Myocyte (in vitro differentiated cells): ENCODE results near the gene ACOX3. TPM values are rescaled to one million over a fixed set of nuclear protein-coding genes. Genes with fewer than 3 reads are reported as not detected.
A peak's percentile ranks its signal among the peaks of the same experiment; 100 is the strongest.
"Not testable (repeated sequence)": the region's sequence is repeated elsewhere in the genome, so short reads cannot be mapped to it uniquely, and the experiment has no call there.

Source experiments
- DNase-seq: peaks from one replicate; pipeline ENCODE4 v3.0.0-alpha.2; 2012; ENCODE audit warnings: low read depth
- polyA plus RNA-seq: library from polyadenylated mRNA; unstranded; fragments of >200 nt; gene quantifications from one replicate; pipeline ENCODE4 v1.2.1, GENCODE V29; 2012; ENCODE audit warnings: missing spikeins
- total RNA-seq: library from RNA; depleted of rRNA; stranded (reverse); fragments of >200 nt; gene quantifications from 2 replicates; pipeline ENCODE4 v1.2.3, GENCODE V29; 2014

Gene ACOX3
- total RNA-seq: 24.7 and 31.7 TPM in 2 replicates
- 17.7 TPM for polyA plus RNA-seq

DNA sequence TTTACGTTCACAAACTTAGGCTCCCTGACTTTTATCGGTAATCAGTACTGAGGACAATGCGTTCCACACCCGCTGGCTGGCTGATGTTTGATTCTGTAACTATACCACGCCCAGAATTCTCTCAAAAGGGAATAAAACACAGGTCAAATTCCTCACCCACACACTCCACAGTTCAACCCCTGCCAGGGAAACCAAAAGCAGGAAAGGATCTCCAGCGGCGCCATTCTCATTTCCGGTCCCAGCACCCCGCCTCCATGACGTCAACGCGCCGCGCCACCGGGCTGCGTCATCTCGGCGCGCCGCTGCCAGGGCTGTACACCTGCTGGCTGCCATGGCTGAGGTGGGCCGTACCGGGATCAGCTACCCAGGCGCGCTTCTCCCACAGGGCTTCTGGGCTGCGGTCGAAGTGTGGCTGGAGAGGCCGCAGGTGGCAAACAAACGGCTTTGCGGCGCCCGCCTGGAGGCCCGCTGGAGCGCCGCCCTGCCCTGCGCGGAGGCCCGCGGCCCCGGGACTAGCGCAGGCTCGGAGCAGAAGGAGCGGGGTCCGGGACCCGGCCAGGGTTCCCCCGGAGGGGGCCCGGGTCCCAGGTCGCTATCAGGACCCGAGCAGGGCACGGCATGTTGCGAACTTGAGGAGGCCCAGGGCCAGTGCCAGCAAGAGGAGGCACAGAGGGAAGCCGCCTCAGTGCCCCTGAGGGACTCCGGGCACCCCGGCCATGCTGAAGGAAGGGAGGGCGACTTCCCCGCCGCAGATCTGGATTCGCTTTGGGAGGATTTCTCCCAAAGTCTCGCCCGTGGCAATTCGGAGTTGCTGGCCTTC is at the start of gene ACOX3, which contains the start of gene TRMT44:
ACOX3 (minus strand) TSS at position 232 of the 820 bp plus-strand sequence. CDS start 24,202 bp downstream, outside the sequence.
TRMT44 (plus strand) TSS at position 286 of the 820 bp plus-strand sequence; CDS start at position 332, 46 bp downstream.
- peak; percentile 92 for DNase-seq

DNA sequence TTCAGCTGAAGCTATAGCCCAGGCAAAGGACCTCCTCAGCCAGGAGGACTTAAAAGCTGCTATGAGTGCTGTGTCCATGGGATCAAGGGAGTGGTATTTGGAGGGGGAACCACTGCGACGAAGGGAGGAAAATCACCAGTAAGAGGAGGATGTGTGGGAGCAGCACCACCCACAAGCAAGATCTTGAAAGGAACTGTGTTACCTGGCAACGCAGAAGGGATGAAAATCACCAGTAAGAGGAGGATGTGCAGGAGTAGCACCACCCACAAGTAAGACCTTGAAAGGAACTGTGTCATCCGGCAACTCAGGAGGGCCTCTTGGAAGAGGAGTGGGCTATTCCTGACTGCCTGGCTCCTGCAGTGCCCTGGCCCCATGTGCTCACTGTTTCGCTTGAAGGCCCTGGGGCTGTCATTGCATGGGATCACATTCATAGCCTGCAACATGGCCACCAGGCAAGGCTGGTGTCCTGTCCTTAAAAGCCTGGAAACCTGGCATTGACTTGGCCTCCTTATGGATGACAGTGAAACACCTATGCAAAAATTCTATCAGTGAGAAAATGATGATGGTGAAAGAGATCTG is 48.4 kb upstream of the ACOX3 start:
- DNase-seq: no peak

DNA sequence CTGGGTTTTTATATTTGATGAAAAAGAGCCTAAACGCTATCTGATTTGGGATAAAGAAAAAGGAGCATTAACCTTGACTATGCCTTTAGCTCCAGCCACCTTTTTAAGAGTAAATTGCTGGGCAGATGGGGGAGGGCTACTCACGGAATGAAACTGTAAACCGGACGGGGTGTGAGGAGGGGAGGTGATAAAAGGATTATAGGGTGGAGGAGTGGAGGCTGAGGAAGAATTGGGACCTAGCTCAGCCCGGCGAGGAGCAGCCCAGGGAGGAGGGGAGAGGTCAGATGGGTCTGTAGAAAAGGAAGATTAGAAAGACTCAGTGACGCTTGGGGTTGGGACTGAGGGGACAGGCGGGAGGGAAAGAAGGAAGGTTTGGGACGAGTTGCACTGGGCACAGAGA is 46.1 kb upstream of the ACOX3 start:
- not testable (repeated sequence) for DNase-seq

DNA sequence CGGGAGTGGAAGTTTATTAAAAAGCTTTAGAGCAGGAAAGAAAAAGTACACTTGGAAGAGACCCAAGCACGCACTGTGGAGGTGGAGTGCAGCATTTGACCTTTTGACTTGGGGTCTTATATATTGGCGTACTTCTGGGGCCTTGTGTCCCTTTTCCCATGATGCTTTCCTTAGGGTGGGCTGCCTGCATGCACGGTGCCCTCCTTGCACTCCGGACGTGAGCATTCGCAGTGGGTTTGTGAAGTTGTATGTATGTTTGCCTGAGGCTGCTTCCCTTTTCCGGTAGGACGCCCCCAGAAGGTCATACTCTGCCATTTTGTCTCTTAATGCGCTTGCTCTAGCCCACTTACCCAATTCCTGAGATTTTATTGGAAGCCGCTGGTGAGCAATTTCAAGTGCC is 39.7 kb upstream of the ACOX3 start:
- no peak for DNase-seq

DNA sequence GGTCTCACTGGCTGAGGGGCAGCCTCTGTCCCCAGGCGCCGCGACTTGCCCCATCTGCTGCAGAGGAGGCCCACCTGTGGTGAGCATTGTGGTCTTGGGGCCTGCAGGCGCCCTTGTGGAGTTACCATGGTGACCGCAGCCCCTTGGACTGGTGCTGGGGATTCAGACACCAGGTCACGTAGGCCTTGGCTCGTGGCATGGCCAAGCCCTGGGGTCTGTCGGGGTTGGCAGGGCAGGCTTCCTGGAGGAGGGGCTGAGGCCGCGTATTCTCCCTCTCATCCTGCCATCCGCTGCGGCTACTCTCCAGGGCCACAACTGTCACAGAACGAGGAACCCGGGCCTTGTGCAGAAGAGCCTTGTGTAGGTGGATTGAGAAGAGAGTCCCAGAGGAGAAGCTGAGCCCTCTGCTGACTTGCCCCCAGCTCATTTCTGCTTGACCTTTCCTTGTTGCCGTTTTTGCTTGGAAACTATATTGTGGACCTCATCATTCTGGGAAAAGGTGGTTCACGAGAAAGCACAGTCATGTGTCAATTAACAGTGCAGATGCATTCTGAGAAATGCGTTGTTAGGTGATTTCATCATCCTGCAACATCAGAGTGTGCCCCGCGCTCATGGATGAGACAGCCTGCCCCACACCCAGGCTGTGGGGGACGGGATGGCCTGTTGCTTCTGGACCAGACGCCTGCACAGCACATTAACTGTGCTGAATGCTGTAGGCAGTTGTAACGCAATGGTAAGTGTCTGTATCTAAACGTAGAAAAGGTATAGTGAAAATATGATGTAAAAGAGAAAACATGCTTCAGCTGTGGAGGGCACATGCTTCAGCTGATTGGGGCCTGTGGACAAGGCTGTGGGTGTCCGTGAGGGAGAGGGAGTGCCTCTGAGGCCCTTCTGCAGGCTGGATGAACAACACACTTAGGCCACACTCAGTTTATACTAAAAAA is 38.5 kb upstream of the ACOX3 start:
- no peak for DNase-seq

DNA sequence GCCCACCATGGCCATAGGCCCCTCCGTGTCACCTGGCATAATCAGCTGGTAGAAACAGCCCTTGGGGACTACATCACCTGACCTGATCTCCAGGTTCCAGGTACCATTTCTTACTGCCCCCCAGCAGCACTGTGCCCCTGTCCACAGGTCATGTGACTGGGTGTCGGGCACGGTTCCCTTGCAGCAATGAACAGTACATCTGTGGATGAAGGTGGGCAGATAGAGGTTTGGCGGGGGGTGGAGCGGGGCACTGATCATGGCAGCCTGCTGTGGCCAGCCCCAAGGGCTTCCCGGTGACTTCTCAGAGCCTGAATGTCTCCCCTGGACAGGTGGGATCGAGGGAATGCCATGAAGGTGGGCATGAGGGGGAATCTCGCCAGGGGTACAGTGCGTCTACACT is 37.8 kb upstream of the ACOX3 start:
- DNase-seq: no peak

DNA sequence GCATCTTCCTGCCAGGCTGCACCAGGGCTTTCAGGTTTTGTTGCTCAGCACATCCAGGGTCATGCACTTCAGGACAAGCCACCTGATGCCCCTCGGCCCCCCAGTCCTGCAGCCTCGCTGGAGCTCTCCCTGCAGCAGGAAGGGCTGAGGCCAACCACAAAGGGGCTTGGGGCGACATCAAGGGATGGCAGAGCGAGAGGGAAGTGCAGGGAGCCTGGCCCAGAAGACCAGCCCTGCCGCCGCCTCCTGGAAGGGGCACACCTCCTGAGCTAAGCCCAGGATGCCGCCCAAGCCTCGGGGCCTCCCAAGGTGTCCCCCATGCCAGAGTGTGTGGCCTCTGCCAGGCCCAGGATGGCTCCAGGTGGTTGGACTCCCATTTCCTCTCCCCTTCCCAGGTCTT is 37.2 kb upstream of the ACOX3 start:
- DNase-seq: no peak

DNA sequence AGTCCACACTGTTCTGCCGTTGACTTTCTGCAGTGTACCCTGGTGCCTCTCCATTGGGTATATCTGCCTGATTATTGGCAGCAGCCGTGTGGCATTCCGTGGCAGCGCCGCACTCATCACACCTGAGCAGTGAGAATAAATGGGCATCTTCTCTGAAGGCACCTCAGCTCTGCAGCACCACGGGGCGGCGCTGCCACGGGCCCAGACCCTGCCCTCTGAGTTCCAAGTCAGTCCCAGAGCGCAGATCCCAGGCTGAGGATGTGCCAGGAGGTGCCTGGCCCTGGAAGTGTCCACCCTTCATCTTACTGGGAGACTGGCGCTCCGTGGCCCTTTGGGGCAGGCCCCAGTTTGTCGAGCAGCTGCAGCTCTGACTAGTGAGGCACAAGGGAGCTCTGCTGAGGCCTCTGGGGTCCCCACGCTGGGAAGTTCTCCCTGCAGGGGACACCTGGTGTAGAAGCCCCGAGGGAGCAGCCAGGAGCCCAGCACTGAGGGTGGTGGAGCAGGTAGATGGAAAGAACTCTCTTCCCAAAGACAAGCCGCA is 36.6 kb upstream of the ACOX3 start:
- DNase-seq: no peak

DNA sequence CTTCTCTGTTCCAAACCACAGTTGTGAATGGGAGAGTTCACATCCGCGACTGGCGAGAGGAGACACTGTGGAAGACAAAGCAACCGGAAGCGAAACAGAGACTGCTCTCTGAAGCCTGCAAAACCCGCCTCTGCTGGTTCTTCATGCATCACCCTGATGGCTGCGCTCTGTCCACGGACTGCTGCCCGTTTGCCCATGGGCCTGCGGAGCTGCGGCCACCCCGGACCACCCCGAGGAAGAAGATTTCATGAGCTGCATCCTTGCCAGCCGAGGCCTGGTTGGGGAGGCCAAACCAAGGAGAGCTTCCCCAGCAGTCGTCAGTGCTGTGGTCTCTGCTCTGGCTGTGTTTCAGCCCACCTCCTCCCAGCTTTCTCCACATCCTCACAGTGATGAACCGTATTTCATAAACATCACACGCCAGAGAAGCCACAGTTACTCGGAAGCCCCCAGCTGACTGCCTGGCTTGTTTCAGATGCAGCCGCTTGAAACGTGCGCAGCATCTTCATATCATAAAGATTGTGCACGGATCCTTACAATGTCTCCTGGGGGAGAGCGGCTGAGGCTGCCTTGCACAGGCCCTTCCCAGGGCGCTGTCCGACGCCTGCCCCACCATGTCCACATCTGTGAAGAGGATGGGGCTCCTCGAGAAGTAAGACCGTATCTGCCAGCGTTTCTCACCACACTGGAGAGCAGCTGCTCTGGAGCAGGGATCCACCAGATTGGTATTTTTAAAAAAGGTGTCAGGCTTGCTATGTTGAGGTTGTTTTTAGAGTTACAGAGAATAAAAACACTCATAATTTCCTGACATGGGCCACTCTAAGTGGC is 35.4 kb upstream of the ACOX3 start:
- no peak for DNase-seq

DNA sequence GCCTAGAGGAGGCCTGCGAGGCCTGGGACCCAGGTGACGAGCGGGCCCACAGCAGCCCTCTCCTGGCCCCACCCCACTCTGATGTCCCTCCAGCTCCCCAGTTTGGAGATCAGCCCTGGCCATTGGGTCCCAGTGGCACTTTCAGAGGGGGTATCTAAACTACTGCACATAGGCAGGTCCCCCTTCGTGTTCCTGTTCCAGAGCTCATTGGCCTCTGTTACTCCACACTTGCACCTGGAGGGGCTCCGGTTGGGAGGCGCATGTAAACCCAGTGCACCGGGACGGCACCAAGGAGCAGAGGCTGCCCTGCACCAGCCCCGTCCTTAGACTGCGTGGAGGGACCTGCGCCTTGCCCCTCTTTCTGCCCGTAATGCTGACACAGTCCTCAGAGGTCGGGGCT is 34.3 kb upstream of the ACOX3 start:
- DNase-seq: no peak

DNA sequence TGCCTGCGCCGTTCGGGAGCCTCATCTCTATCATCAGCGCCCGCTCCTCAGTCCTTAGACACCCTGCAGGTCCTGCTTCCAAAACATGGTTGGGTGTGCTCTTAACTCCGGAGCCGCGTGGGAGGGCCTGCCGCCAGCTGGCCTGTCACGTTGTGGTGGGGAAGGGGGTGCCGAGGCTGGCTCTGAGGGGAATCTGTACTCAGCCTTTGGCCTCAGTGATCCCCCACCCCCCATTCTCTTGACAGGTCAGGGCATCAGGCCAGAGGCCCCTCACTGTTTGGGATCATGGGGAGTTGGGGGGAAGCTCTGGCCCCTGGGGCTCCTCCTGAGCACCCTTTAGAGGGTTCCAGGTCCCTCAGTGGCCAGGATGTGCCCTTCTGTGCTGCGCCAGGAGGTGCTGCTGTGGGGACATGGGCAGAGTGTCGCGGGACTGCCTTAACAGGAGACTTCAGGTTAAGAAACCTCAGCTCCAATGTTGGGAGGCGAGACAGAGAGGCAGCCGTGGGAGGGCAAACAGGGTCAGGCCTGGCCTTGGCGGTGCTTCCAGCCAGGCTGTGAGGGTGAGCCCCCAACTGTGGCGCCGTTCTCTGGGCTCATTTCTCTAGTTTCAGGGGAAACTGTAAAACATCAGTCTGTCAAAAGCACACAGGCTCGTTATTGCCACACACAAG is 33.5 kb upstream of the ACOX3 start:
- DNase-seq: no peak

DNA sequence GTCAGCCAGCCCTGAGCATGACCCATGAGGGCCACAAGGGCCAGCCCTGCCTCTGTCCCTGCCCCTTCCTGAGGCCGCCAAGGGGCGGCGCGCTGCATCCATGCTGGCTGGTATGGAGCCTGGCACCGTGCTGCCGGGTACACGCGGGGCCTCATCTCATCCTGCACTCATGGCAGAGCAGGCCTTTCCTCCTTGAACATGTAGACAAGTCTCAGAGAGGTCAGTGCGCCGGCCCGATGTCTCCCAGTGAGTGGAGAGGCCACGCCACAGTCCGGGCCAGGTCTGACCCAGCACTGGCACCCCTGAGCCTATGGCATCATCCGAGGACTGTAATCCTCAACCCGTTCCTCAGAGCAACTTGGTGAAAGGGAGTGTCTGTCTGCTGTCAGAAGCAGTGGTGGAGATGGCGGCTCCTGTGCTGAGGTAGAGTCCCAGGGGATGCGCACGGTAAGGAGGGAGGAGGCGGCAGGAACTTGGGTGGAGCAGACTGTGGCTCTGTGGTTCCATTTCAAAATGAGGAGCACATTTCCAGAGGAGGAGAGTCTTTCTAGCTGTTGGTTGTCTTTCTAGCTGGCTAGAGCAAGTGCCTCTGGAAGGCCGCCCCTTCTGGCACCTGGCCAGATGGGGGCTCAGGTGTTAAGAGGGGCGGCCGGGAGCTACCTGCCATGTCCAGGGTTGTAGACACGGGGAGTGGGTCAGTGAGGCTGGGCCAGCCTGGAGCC is 32.8 kb upstream of the ACOX3 start:
- DNase-seq: no peak

DNA sequence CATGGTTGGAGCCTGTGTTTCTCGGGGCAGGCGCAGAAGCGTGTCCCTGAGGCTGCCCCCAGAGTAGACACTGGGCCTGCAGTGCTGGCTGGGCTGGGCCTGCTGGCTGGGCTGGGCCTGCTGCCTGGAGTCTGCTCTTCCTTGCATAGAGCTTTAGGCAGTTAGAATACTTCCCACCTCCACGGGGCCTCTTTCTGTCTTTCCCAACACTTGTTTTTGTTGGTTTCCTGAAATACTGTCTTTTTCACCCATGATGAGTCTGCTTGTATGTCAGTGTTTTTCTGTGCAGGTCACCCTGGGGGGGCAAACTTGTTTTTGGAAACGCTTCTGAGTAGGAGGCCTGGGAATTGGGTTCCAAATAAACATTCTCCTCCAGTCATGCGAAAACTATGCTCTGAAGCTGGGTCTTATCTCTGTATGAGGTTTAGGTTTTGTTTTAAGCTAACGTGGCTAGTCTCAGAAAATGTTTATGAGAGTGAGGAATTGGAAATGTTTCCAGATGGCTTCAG is 32.2 kb upstream of the ACOX3 start:
- peak; percentile 33 for DNase-seq

DNA sequence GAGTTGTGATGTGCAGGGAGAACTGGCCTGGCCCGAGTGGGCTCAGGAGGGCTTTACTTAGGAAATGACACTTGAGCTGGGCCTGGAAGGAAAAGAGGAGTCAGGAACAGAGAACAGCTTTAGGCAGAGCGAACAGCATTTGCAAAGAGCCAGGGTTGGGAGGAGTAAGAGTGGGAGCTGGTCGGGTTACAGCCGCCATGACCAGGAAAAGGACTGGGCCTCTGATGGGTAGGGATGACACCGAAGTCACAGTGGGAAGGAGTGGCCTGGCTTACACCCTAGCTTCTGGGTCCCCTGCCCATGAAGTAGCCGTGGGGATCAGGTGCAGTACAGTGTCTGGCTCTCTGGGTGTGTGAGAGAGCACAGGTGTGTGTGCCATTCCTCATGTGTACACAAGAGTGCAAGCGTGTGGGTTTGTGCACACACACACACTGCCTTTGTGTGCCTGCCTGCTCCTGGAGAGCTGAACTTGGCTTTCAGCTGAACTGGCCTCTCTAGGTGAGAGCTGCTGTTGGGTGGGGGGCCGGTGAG is 31.7 kb upstream of the ACOX3 start:
- no peak for DNase-seq

DNA sequence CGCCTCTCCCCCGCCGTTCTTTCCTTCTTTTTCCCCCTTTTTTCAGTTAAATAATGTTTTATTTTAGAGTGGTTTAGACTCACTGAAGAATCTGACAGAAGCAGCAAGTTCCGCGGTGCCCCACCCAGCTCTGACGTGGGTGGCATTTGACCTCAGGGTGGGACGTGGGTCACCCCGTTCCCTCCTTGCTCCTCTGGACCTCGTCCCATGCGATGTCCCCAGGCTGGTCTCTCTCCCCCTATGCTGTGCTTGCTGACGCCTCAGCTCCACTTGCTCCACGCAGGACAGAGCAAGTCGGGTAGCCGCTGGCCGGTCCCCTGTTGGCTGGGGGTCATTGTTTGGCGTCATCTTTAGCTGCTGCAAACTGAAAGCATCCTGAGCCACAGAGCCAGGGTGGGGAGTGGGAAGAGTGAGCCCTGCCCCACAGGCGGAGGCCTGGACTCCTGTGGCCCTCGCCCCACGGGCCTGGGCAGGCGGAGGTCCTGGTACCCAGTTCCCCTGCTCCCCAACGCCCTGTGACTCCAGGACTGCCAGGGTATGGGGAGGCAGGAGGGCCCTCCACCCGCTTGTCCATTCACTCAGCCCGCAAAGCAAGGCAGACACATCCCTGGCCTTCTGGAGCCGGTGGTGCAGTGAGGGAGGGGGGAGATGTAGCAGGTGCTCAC is 30.8 kb upstream of the ACOX3 start:
- no peak for DNase-seq

DNA sequence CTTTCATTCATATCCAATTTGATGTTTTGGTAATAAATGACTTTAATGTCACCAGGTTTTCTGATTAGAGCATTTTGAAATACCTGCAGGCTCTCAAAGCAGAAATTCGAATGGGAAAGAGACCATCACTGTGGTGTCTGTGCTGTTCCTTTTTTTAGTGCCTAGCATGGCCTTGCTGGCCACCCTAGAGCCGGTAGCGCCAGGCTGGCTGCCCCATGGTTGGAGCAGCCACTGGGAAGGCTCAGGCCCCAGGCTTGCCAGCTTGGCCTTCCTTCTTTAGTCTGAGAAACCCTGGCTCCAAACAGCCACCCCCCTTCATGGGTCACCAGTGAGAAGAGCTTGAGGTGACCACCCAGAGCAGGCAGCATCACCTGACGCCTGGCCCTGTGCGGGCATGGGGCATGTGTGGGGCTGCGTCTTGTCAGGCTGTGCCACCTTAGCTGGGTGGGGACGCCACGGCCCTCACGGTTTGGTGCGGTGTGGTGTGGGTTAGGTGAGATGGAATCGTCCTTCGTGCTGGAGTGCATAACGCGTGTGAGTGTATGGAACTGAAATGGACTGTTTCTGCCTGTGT is 30.0 kb upstream of the ACOX3 start:
- no peak for DNase-seq

DNA sequence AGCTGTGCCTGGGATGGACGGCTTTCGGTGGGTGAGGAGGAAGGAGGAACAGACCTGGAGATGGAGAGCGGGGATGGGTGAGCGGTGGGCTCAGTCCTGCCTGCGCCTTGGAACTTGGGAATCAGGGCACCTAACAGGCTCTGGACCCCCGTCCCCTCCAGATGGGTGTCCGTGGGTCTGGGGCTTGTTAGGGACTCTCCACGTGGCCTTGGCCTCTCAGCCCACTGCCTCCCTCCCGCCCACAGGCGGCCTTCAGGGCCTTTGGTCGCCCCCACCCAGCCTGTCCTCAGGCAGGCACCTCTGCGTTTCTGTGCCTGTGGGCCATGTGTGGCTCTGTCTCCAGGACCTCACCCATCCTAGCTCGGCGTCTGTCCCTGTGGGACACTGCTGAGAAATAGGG is 29.0 kb upstream of the ACOX3 start:
- DNase-seq: no peak
